HG03571 (cell line): Measurements from ENCODE around the gene SLC6A19.

Experiments used
- ATAC-seq: cut with Tn5 transposase; IDR thresholded peaks from one replicate; pipeline ENCODE4 v1.9.1; 2021; ENCODE audit not compliant: unreplicated experiment

The SLC6A19 gene

GRCh38 chr5:1208221-1208742 is 6.9 kb downstream of the SLC6A19 start:
- no peak for ATAC-seq

GRCh38 chr5:1208743-1209488 is 7.5 kb downstream of the SLC6A19 start:
- no peak for ATAC-seq

DNA sequence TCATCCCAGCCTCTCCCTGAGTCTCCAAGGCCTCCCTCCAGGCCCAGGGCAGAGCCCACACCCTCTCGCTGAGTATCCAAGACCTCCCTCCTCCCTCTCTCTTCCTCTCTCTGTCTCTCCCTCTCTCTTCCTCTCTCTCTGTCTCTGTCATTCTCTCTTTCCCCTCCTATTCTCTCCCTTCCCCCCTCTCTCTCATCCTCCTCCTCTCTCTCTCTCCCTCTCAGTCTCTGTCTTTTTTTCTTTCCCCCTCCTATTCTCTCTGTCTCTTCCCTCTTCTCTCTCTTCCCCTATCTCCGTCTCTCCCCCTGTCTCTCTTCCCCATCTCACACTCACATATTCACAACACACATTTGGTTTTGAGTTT is 8.1 kb downstream of the SLC6A19 start:
- no peak for ATAC-seq

DNA sequence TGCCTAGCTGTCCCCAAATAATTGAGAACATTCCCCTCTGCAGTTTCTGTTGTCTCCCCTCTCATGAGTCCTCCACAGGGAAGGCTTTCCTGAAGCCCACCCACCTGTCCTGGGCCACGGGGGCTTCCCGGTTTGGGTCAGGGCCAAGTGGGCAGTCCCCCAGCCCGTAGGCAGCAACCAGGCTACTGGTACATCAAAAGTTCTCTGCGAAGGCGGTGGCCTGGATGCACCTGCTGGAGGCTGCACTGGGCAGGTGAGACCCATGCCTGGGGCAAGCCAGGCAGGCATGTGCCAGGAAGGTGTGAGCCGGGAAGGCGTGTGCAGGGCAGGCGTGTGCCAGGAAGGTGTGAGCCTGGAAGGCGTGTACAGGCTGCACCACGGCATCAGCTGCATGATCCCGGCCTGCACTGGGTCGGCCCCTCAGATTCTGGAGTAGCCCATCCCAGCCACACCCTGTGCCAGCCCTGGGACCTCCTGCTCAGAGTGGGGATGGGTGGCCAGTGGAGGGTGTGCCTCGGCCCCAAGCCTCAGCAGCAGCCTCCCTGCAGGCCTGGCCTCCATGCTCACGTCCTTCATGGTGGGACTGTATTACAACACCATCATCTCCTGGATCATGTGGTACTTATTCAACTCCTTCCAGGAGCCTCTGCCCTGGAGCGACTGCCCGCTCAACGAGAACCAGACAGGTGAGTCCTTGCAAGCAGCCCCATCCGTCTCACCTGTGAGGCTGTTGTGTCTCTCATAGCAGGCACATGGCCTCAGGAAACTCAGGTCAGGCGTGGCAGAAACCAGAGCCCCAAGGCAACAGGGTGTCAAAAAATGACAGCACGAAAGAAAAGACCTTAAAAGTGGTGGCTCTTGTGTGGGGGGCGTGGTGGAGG is 8.7 kb downstream of the SLC6A19 start:
- no peak for ATAC-seq

DNA sequence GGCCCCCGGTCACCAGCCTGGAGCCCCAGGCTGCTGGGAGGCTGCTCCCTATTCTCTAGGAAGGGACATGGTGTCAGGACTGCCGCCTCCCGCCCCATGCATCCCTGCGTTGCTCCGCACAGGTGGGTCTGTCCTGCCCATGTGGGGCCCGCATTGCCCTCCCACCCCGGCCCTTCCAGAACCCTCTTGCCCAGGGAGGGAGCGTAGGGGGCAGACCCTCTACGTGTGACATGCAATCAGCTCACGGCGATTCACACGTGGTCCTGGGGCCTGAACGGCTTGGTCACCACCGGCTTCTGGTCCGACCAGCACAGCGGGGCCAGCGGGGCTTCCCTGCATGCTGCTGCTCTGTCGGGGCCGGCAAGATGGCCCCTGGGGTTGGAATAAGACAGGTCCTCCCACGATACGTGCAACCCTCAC is 9.4 kb downstream of the SLC6A19 start:
- ATAC-seq, result no peak

DNA sequence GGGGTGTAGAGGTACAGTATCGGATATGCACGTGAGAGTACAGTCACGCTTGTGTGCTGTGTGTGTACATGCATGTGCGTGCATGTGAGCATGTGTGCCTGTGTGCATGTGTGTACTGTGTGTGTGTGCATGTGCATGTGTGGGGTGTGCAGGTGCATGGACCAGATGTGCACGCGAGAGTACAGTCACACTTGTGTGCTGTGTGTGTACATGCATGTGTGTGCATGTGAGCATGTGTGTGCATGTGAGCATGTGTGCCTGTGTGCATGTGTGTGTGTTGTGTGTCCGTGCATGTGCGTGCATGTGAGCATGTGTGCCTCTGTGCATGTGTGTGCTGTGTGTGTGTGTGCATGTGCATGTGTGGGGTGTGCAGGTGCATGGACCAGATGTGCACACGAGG is 10.3 kb downstream of the SLC6A19 start:
- ATAC-seq, result no peak

DNA sequence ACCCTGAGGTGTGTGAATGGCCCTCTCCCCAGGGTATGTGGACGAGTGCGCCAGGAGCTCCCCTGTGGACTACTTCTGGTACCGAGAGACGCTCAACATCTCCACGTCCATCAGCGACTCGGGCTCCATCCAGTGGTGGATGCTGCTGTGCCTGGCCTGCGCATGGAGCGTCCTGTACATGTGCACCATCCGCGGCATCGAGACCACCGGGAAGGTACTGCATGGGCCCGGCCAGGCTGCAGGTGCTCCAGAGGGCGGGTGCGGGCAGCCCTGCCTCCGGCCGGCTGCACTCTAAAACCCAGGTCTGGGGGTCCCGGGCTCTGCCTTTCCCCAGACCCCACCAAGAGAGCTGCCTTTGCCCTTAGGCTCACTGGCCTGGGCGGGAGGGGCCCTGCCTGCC is 10.9 kb downstream of the SLC6A19 start:
- ATAC-seq, result no peak

GRCh38 chr5:1212881-1213280 is 11.5 kb downstream of the SLC6A19 start:
- ATAC-seq, result no peak

GRCh38 chr5:1213508-1214162 is 12.2 kb downstream of the SLC6A19 start:
- no peak for ATAC-seq

DNA sequence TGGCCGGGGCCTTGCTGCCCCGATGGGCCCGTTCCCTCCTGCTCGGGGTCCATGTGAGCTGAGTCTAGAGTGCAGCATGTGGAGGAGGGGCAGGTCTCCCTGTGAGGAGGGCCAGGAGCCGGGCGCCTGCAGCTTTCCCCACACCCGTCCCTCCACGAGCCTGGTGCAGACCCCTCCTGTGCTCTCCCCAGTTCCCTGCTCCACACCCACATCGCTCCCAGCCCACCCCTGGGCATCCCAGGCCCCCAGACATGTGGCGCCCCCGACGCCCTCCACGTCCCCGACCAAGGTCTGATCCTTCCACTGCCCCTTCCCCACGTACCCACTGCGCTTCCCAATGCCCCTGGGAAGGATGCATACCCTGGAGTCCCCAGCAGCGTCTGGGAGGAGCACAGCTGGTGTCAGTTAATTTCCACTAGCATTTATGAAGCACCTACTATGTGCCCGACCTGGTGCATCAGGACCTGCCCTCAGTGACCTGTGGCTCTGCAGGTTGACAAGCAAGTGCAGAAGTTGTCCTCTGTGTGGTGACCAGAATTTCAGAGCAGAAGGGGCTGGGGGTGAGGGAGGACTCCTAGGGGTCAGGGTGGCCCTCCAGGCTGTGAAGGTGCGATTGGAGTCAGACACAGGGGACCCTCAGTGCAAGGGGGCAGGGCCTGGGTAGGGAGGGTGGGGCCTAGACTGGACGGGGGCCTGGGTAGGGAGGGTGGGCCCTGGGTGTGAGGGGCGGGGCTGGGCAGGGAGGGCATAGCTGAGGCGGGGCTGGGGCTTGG is 13.0 kb downstream of the SLC6A19 start:
- no peak for ATAC-seq

DNA sequence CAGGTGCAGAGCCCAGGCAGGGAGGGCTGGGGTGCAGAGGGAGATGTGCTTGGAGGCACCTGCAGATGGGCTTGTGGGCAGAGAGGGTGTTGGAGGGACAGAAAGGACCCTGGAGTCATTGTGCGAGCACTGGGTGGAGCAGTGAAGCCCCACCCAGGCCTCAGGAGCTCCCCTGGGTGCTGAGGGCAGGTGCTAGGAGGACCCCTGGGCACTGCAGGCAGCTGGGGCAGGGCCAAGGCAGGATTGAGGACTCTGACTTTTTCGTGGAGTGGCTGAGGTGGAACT is 13.5 kb downstream of the SLC6A19 start:
- ATAC-seq, result no peak

DNA sequence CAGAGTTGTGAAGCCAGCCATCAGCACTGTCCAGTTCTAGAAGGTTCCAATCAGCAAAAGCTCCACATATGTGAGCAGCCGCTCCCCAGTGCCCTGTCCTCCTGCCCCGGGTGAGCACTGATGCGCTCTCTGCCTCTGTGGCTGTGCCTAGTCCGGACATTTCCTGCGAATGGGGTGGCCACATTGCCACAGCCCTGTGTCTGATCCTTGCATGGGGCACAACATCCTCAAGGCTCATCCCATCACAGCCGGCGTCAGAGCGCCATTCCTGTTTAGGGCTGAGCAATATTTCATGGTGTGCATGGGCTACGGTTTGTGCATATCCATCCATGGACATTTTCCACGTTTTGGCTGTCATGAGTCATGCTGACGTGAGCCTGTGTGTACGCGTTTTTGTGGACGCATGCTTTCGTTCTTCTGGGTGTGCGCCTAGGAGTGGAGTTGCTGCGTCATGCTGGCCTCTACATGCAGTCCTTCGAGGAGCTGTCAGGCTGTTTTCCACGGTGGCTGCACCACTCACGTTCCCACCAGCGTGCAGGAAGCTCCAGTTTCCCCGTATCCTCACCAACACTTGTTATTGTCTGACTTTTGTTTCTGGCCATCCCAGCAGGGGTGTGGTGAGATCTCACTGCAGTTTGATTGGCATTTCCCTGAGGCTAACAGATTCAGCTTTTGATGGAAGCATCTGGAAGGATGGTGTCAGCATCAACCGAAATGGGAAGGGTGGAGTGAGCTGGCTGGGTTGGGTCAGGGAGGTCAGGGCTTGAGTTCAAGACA is 14.1 kb downstream of the SLC6A19 start:
- no peak for ATAC-seq

- ATAC-seq, result no peak
Observed at GRCh38 chr5:1216211-1216917, 15.0 kb downstream of the SLC6A19 start.

DNA sequence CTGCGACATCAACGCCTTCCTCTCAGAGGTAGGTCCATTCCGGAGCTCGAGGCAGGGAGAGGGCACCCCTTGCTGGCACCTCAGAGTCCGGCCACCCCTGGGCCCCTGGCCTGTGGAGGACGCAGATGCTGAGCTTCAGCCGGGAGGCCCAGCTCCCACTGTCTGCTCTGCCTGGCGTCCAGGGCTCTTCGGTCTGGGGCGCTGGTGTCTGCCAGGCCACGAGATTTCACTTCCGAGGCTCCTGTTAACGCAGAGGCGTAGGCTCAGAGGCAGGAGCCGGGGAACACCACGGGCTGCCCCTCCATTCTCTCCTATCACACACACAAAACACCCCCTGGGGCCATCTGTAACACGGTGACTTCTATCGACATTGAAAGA is 15.5 kb downstream of the SLC6A19 start:
- no peak for ATAC-seq

GRCh38 chr5:1217596-1218206 is 16.3 kb downstream of the SLC6A19 start:
- ATAC-seq, result no peak

DNA sequence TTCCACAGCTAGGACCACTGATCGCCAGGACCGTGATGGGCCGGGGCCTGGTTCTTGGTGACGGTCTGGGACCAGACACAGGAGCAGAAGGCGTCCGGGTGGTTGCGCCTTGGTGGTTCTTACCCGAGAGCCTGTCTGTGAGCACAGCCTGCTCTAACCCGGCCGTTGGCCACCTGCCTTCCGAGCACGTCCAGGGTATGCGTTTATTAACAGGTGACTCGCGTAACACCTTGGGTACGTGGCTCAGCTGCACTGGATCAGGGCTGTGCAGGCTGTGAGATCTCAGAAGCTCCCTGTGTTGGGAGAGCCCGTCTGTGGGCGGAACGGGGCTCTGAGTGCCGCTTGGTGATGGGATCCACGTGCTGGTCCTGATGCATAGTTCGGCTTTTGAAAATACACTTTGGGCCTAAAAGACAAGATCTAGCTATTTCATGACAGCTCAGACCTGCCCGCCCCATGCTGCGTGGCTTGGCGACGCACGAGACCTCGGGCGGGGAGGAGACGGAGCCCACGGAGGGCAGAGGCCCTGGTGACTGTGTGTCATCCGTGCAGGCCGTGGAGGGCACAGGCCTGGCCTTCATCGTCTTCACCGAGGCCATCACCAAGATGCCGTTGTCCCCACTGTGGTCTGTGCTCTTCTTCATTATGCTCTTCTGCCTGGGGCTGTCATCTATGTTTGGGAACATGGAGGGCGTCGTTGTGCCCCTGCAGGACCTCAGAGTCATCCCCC is 17.1 kb downstream of the SLC6A19 start:
- no peak for ATAC-seq

DNA sequence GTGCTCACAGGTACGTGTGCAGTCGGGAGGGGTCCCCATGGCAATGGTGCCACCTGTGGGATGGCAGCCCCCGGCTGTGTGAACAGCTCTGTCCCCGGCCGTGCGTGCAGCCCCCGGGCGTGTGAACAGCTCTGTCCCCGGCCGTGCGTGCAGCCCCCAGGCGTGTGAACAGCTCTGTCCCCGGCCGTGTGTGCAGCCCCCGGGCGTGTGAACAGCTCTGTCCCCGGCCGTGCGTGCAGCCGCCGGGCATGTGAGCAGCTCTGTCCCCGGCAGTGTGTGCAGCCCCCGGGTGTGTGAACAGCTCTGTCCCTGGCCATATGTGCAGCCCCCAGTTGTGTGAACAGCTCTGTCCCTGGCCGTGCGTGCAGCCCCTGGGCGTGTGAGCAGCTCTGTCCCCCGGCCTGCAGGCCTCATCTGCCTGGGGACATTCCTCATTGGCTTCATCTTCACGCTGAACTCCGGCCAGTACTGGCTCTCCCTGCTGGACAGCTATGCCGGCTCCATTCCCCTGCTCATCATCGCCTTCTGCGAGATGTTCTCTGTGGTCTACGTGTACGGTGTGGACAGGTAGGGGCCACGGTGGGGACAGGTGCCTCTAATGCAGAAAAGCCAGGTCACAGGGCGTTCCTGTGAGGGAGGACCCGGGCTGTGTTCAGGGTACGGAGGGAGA is 17.8 kb downstream of the SLC6A19 start:
- ATAC-seq, result no peak

DNA sequence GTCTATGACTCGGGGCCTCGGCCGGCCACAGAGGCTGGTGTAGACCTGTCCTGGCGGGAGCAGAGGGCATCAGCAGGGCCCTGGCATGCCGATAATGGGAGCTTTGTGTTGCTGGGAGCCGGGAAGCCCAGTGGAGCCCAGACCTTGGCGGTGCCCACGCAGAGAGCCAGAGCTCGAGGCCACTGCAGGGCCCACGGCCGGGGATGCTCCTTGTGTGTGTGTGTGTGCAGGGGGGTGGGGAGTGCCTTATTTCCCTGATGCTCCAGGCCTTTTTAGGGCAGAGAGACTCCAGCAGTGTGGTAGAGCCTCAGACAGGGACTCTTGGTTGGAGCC is 18.3 kb downstream of the SLC6A19 start:
- no peak for ATAC-seq
